ENCODE data around the gene RGS18.

RGS18 gene

GRCh38 chr1:192140382-192140781, 17.9 kb upstream of the RGS18 start:
- Mint-ChIP-seq H3K27ac (no peak overlapping the region), H3K27me3 (ENCODE audit: low read depth, poor library complexity) (no peaks in the 10 kb centered on the region), H3K9me3 (no peaks in the 10 kb centered on the region), H3K4me1 (no peaks in the 10 kb centered on the region), H3K4me3 (no peak overlapping the region), H3K36me3 (ENCODE audit: low read depth) (no peaks in the 10 kb centered on the region)
- no peak for TF ChIP-seq CTCF (IDR thresholded peaks at IDR 0.05)
- no peak for DNase-seq

- Mint-ChIP-seq H3K4me1 (no peaks in the 10 kb centered on the region), H3K4me3 (no peak overlapping the region), H3K9me3 (no peaks in the 10 kb centered on the region), H3K27ac (no peak overlapping the region), H3K36me3 (ENCODE audit: low read depth) (no peaks in the 10 kb centered on the region), H3K27me3 (ENCODE audit: low read depth, poor library complexity) (no peaks in the 10 kb centered on the region)
- no peak for TF ChIP-seq CTCF (IDR thresholded peaks at IDR 0.05)
- no peak for DNase-seq
Measured at GRCh38 chr1:192147221-192147620, 11.0 kb upstream of the RGS18 start.

GRCh38 chr1:192147696-192148095, 10.6 kb upstream of the RGS18 start:
- Mint-ChIP-seq H3K4me1 (no peaks in the 10 kb centered on the region), H3K4me3 (no peak overlapping the region), H3K27ac (no peak overlapping the region), H3K9me3 (no peaks in the 10 kb centered on the region), H3K36me3 (ENCODE audit: low read depth) (no peaks in the 10 kb centered on the region), H3K27me3 (ENCODE audit: low read depth, poor library complexity) (no peaks in the 10 kb centered on the region)
- no peak for TF ChIP-seq CTCF (IDR thresholded peaks at IDR 0.05)
- DNase-seq = no peak

GRCh38 chr1:192151176-192151575, 7.1 kb upstream of the RGS18 start:
- H3K27ac Mint-ChIP-seq = no peak overlapping the region
- no peak for TF ChIP-seq CTCF (IDR thresholded peaks at IDR 0.05)
- DNase-seq = no peak
- H3K36me3 Mint-ChIP-seq (ENCODE audit: low read depth) = no peaks in the 10 kb centered on the region
- no peaks in the 10 kb centered on the region for H3K4me1 Mint-ChIP-seq
- H3K27me3 Mint-ChIP-seq (ENCODE audit: low read depth, poor library complexity) = no peaks in the 10 kb centered on the region
- no peaks in the 10 kb centered on the region for H3K9me3 Mint-ChIP-seq
- H3K4me3 Mint-ChIP-seq = no peak overlapping the region

- H3K36me3 Mint-ChIP-seq (ENCODE audit: low read depth) = no peaks in the 10 kb centered on the region
- no peaks in the 10 kb centered on the region for H3K9me3 Mint-ChIP-seq
- no peaks in the 10 kb centered on the region for H3K27me3 Mint-ChIP-seq (ENCODE audit: low read depth, poor library complexity)
- no peak overlapping the region for H3K27ac Mint-ChIP-seq
- H3K4me1 Mint-ChIP-seq = no peaks in the 10 kb centered on the region
- TF ChIP-seq CTCF (IDR thresholded peaks at IDR 0.05) = no peak
- DNase-seq = no peak
- no peak overlapping the region for H3K4me3 Mint-ChIP-seq
Measured at GRCh38 chr1:192153276-192153675, 5.0 kb upstream of the RGS18 start.

DNA sequence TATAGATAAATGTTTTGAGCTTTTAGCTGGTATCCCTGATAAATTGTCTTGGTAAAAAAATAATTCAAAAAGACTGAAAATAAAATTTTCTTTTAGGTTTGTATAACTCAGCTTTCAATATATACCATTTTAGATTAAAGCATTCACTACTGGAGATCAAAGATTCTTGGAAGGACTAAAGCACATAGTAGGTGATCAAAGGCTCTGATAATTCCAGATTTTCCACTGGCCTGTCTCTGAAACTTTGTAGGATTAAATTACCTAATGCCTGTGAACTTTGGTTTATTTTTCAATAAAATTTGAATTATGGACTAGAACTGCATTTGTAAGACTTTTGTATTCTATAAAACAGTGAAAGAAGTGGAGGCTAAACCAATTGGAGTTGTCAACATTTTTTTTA, 1.2 kb upstream of the RGS18 start:
- H3K27ac Mint-ChIP-seq = no peak overlapping the region
- no peaks in the 10 kb centered on the region for H3K4me1 Mint-ChIP-seq
- TF ChIP-seq CTCF (IDR thresholded peaks at IDR 0.05) = no peak
- H3K4me3 Mint-ChIP-seq = no peak overlapping the region
- H3K36me3 Mint-ChIP-seq (ENCODE audit: low read depth) = no peaks in the 10 kb centered on the region
- no peak for DNase-seq
- no peaks in the 10 kb centered on the region for H3K9me3 Mint-ChIP-seq
- H3K27me3 Mint-ChIP-seq (ENCODE audit: low read depth, poor library complexity) = no peaks in the 10 kb centered on the region
